ENCODE measurements around the gene SLC16A10.

SLC16A10 gene

GRCh38 chr6:111171577-111172400, 84.5 kb downstream of the SLC16A10 start:
- H3K36me3 ChIP-seq, result no peaks in the 10 kb centered on the region
- no peak overlapping the region for H3K27ac ChIP-seq
- H3K4me3 ChIP-seq (ENCODE audit: low read depth, low read length), result no peak overlapping the region
- no peak for TF ChIP-seq CTCF (IDR thresholded peaks at IDR 0.05; ENCODE audit: low read depth, low read length)
- no peak for DNase-seq
- H3K9me3 ChIP-seq (ENCODE audit: severe bottlenecking), result peaks cover 2% of the 10 kb centered on the region
- H3K27me3 ChIP-seq (ENCODE audit: insufficient read depth, low read depth, severe bottlenecking), result no peaks in the 10 kb centered on the region

GRCh38 chr6:111172563-111172962, 85.3 kb downstream of the SLC16A10 start:
- H3K27me3 ChIP-seq (ENCODE audit: insufficient read depth, low read depth, severe bottlenecking), result no peaks in the 10 kb centered on the region
- no peak for TF ChIP-seq CTCF (IDR thresholded peaks at IDR 0.05; ENCODE audit: low read depth, low read length)
- peaks cover 2% of the 10 kb centered on the region for H3K9me3 ChIP-seq (ENCODE audit: severe bottlenecking)
- DNase-seq, result no peak
- no peaks in the 10 kb centered on the region for H3K36me3 ChIP-seq
- H3K27ac ChIP-seq, result no peak overlapping the region
- no peak overlapping the region for H3K4me3 ChIP-seq (ENCODE audit: low read depth, low read length)

GRCh38 chr6:111173341-111173740, 86.0 kb downstream of the SLC16A10 start:
- Histone ChIP-seq H3K9me3 (ENCODE audit: severe bottlenecking) (peaks cover 2% of the 10 kb centered on the region), H3K36me3 (no peaks in the 10 kb centered on the region), H3K27me3 (ENCODE audit: insufficient read depth, low read depth, severe bottlenecking) (no peaks in the 10 kb centered on the region), H3K4me3 (ENCODE audit: low read depth, low read length) (no peak overlapping the region), H3K27ac (peak overlapping the region; percentile 13)
- peak; percentile 65 for DNase-seq
- no peak for TF ChIP-seq CTCF (IDR thresholded peaks at IDR 0.05; ENCODE audit: low read depth, low read length)

GRCh38 chr6:111173946-111174345, 86.6 kb downstream of the SLC16A10 start:
- H3K36me3 ChIP-seq, result no peaks in the 10 kb centered on the region
- H3K27ac ChIP-seq, result peak overlapping the region; percentile 13
- H3K9me3 ChIP-seq (ENCODE audit: severe bottlenecking), result peaks cover 2% of the 10 kb centered on the region
- DNase-seq, result peak; percentile 40
- H3K4me3 ChIP-seq (ENCODE audit: low read depth, low read length), result no peak overlapping the region
- no peak for TF ChIP-seq CTCF (IDR thresholded peaks at IDR 0.05; ENCODE audit: low read depth, low read length)
- no peaks in the 10 kb centered on the region for H3K27me3 ChIP-seq (ENCODE audit: insufficient read depth, low read depth, severe bottlenecking)

- no peak for TF ChIP-seq CTCF (IDR thresholded peaks at IDR 0.05; ENCODE audit: low read depth, low read length)
- no peak overlapping the region for H3K4me3 ChIP-seq (ENCODE audit: low read depth, low read length)
- no peaks in the 10 kb centered on the region for H3K27me3 ChIP-seq (ENCODE audit: insufficient read depth, low read depth, severe bottlenecking)
- H3K9me3 ChIP-seq (ENCODE audit: severe bottlenecking), result peaks cover 2% of the 10 kb centered on the region
- H3K27ac ChIP-seq, result no peak overlapping the region
- no peaks in the 10 kb centered on the region for H3K36me3 ChIP-seq
- DNase-seq, result no peak
Measured at GRCh38 chr6:111175109-111175508, 87.8 kb downstream of the SLC16A10 start.

All from WERI-Rb-1 (cell line).